NCI-H460 (cell line): ENCODE measurements around the gene MAP3K20. TPM values are rescaled to one million over a fixed set of nuclear protein-coding genes. Genes with fewer than 3 reads are reported as not detected.
A peak's percentile ranks its signal among the peaks of the same experiment; 100 is the strongest.
"Not testable (repeated sequence)": the region's sequence is repeated elsewhere in the genome, so short reads cannot be mapped to it uniquely, and the experiment has no call there.

Experiments used
- DNase-seq: peaks from one replicate; pipeline ENCODE4 v3.0.0-alpha.2; 2016; ENCODE audit warnings: low read depth; ENCODE audit errors: extremely low read depth
- total RNA-seq: library from RNA; depleted of rRNA; stranded (reverse); fragments of >200 nt; shearing (Covaris generic); gene quantifications from 2 replicates; pipeline ENCODE4 v1.2.3, GENCODE V29; 2014

Gene MAP3K20
- total RNA-seq, 1 experiment from 2014 or later = 54.6 TPM

- DNase-seq = peak; percentile 43
Observed at GRCh38 chr2:173079973-173080860, 4.6 kb downstream of the MAP3K20 start.

- no peak for DNase-seq
Observed at GRCh38 chr2:173086518-173087213, 11.0 kb downstream of the MAP3K20 start.

GRCh38 chr2:173087214-173087581, 11.6 kb downstream of the MAP3K20 start:
- no peak for DNase-seq

GRCh38 chr2:173087793-173088496, 12.3 kb downstream of the MAP3K20 start:
- DNase-seq = no peak

- DNase-seq = no peak
Observed at GRCh38 chr2:173090276-173090877, 14.7 kb downstream of the MAP3K20 start.

- DNase-seq = no peak
Observed at GRCh38 chr2:173090973-173091660, 15.5 kb downstream of the MAP3K20 start.

GRCh38 chr2:173091910-173092309, 16.3 kb downstream of the MAP3K20 start:
- DNase-seq = no peak

- no peak for DNase-seq
Observed at GRCh38 chr2:173092844-173093402, 17.3 kb downstream of the MAP3K20 start.

- DNase-seq = not testable (repeated sequence)
Observed at GRCh38 chr2:173093617-173094016, 18.0 kb downstream of the MAP3K20 start.

GRCh38 chr2:173094731-173095130, 19.1 kb downstream of the MAP3K20 start:
- DNase-seq = no peak

- no peak for DNase-seq
Observed at GRCh38 chr2:173095356-173095755, 19.7 kb downstream of the MAP3K20 start.

GRCh38 chr2:173099271-173099670, 23.6 kb downstream of the MAP3K20 start:
- no peak for DNase-seq

GRCh38 chr2:173099804-173100203, 24.2 kb downstream of the MAP3K20 start:
- DNase-seq = no peak

GRCh38 chr2:173101687-173102086, 26.0 kb downstream of the MAP3K20 start:
- no peak for DNase-seq

- no peak for DNase-seq
Observed at GRCh38 chr2:173104156-173104555, 28.5 kb downstream of the MAP3K20 start.

- no peak for DNase-seq
Observed at GRCh38 chr2:173106959-173107628, 31.4 kb downstream of the MAP3K20 start.

- DNase-seq = no peak
Observed at GRCh38 chr2:173107629-173108022, 32.0 kb downstream of the MAP3K20 start.

GRCh38 chr2:173109253-173110188, 33.9 kb downstream of the MAP3K20 start:
- no peak for DNase-seq
